HCT116 (cell line): ENCODE data around the gene RAN.

ENCODE experiments used
- EZH2 ChIP-seq: fragments of 200-600 bp; sonication (generic); IDR thresholded peaks from 2 replicates; pipeline ENCODE4 v1.6.1; 2017; ENCODE audit warnings: antibody characterized with exemption, mixed run types
- JUND ChIP-seq: IDR thresholded peaks from 2 replicates; pipeline ENCODE4 v1.6.1; 2012
- POLR2A ChIP-seq: IDR thresholded peaks from 2 replicates; pipeline ENCODE4 v1.7.0; 2011; ENCODE audit warnings: borderline replicate concordance; ENCODE audit not compliant: insufficient read depth, insufficient read length; ENCODE audit errors: extremely low read depth
- SP1 ChIP-seq: IDR thresholded peaks from 2 replicates; pipeline ENCODE4 v1.6.1; 2012; ENCODE audit warnings: low read depth
- TF ChIP-seq, protein P1 (sequence below), 3 experiments: fragments of 200-600 bp in 1 of 3; sonication (generic) in 1 of 3; IDR thresholded peaks in 2 of 3; conservative IDR thresholded peaks in 1 of 3; 2 replicates each; pipeline ENCODE4 v1.5.1; 2012 to 2017; ENCODE audit warnings: low read depth in 2 of 3, low read length in 2 of 3, antibody characterized with exemption in 1 of 3, borderline replicate concordance in 1 of 3, control low read depth in 1 of 3, mild to moderate bottlenecking in 1 of 3, mixed read lengths in 1 of 3, mixed run types in 1 of 3, moderate library complexity in 1 of 3; ENCODE audit not compliant: insufficient read depth in 1 of 3
- TF ChIP-seq, protein P2 (sequence below): IDR thresholded peaks from 2 replicates; pipeline ENCODE4 v1.6.1; 2012; ENCODE audit warnings: low read depth

DNA sequence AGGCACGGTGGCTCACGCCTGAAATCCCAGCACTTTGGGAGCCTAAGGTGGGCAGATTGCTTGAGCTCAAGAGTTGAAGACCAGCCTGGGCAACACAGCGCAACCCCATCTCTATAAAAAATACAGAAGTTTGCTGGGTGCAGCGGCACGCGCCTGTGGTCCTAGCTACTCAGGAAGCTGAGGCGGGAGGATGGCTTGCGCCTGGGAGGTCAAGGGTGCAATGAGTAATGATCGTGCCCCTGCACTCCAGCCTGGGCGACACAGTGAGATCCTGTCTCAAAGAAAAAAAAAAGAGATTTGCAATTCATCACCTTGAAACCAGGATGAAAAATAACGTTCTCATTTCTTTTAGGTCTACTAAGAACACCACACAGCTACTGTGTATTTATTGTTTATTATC, 36.9 kb upstream of the RAN start:
- TF ChIP-seq, protein P1, sequence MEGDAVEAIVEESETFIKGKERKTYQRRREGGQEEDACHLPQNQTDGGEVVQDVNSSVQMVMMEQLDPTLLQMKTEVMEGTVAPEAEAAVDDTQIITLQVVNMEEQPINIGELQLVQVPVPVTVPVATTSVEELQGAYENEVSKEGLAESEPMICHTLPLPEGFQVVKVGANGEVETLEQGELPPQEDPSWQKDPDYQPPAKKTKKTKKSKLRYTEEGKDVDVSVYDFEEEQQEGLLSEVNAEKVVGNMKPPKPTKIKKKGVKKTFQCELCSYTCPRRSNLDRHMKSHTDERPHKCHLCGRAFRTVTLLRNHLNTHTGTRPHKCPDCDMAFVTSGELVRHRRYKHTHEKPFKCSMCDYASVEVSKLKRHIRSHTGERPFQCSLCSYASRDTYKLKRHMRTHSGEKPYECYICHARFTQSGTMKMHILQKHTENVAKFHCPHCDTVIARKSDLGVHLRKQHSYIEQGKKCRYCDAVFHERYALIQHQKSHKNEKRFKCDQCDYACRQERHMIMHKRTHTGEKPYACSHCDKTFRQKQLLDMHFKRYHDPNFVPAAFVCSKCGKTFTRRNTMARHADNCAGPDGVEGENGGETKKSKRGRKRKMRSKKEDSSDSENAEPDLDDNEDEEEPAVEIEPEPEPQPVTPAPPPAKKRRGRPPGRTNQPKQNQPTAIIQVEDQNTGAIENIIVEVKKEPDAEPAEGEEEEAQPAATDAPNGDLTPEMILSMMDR (IDR thresholded peaks at IDR 0.05 in 2 of 3, conservative IDR thresholded peaks at IDR 0.05 in 1 of 3; ENCODE audit: borderline replicate concordance in 1 of 3, insufficient read depth in 1 of 3, low read depth in 2 of 3, low read length in 2 of 3) = no peak
- TF ChIP-seq POLR2A = no peak
- TF ChIP-seq, protein P2, sequence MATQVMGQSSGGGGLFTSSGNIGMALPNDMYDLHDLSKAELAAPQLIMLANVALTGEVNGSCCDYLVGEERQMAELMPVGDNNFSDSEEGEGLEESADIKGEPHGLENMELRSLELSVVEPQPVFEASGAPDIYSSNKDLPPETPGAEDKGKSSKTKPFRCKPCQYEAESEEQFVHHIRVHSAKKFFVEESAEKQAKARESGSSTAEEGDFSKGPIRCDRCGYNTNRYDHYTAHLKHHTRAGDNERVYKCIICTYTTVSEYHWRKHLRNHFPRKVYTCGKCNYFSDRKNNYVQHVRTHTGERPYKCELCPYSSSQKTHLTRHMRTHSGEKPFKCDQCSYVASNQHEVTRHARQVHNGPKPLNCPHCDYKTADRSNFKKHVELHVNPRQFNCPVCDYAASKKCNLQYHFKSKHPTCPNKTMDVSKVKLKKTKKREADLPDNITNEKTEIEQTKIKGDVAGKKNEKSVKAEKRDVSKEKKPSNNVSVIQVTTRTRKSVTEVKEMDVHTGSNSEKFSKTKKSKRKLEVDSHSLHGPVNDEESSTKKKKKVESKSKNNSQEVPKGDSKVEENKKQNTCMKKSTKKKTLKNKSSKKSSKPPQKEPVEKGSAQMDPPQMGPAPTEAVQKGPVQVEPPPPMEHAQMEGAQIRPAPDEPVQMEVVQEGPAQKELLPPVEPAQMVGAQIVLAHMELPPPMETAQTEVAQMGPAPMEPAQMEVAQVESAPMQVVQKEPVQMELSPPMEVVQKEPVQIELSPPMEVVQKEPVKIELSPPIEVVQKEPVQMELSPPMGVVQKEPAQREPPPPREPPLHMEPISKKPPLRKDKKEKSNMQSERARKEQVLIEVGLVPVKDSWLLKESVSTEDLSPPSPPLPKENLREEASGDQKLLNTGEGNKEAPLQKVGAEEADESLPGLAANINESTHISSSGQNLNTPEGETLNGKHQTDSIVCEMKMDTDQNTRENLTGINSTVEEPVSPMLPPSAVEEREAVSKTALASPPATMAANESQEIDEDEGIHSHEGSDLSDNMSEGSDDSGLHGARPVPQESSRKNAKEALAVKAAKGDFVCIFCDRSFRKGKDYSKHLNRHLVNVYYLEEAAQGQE = no peak
- TF ChIP-seq SP1 = no peak
- TF ChIP-seq JUND = no peak
- no peak for TF ChIP-seq EZH2
